ENCODE results near the gene ZNF48.

GRCh38 chr16:30434852-30435251 is 39.6 kb downstream of the ZNF48 start:
- TF ChIP-seq, protein P1, sequence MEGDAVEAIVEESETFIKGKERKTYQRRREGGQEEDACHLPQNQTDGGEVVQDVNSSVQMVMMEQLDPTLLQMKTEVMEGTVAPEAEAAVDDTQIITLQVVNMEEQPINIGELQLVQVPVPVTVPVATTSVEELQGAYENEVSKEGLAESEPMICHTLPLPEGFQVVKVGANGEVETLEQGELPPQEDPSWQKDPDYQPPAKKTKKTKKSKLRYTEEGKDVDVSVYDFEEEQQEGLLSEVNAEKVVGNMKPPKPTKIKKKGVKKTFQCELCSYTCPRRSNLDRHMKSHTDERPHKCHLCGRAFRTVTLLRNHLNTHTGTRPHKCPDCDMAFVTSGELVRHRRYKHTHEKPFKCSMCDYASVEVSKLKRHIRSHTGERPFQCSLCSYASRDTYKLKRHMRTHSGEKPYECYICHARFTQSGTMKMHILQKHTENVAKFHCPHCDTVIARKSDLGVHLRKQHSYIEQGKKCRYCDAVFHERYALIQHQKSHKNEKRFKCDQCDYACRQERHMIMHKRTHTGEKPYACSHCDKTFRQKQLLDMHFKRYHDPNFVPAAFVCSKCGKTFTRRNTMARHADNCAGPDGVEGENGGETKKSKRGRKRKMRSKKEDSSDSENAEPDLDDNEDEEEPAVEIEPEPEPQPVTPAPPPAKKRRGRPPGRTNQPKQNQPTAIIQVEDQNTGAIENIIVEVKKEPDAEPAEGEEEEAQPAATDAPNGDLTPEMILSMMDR (IDR thresholded peaks at IDR 0.05), result no peak
- TF ChIP-seq POLR2A (IDR thresholded peaks at IDR 0.05), result no peak
